H1 (cell line): Measurements from ENCODE around the gene B9D1. TPM values are rescaled to one million over a fixed set of nuclear protein-coding genes. Genes with fewer than 3 reads are reported as not detected.

Experiments
- CTCF ChIA-PET: fragments of 300-600 bp; sonication (Branson Sonifier 250); formaldehyde crosslinking; loops from one replicate; lab custom pipeline; 2021; ENCODE audit not compliant: partially characterized antibody; lab: Charles Lee
- POLR2A ChIA-PET: fragments of 300-600 bp; sonication (Branson Sonifier 250); formaldehyde crosslinking; loops from one replicate; lab custom pipeline; 2021; ENCODE audit warnings: inconsistent platforms; ENCODE audit not compliant: partially characterized antibody; lab: Charles Lee
- DNase-seq, 2 experiments: peaks; one replicate each; pipeline versions ENCODE4 v3.0.0 to v3.0.0-alpha.2; 2010 to 2022; ENCODE audit warnings: low spot score in 2 of 2, low read depth in 1 of 2, mixed read lengths in 1 of 2
- FAIRE-seq: peaks from 2 replicates; lab custom pipeline; 2011; peaks lifted over from hg19 to GRCh38; lab: Jason Lieb, UNC
- H2AFZ ChIP-seq: 2 replicates; pipeline ENCODE4 v1.8.1; 2012; ENCODE audit warnings: low read length, inconsistent platforms
- H2AK5ac ChIP-seq: 2 replicates; pipeline ENCODE4 v1.6.1; 2013; ENCODE audit warnings: low read depth, low read length
- H2BK120ac ChIP-seq: replicated peaks from 2 replicates; pipeline ENCODE3; 2013; ENCODE audit warnings: low read depth, low read length, inconsistent platforms
- H2BK12ac ChIP-seq: 2 replicates; pipeline ENCODE4 v1.6.1; 2013; ENCODE audit warnings: low read depth, low read length
- H2BK15ac ChIP-seq: 2 replicates; pipeline ENCODE4 v1.6.1; 2013; ENCODE audit warnings: low read length
- H2BK20ac ChIP-seq: 2 replicates; pipeline ENCODE4 v1.6.1; 2013; ENCODE audit warnings: low read length
- H2BK5ac ChIP-seq: 2 replicates; pipeline ENCODE4 v1.6.1; 2013; ENCODE audit warnings: low read depth, low read length
- H3K14ac ChIP-seq: 2 replicates; pipeline ENCODE4 v1.6.1; 2013; ENCODE audit warnings: inconsistent platforms; ENCODE audit not compliant: insufficient read length
- H3K18ac ChIP-seq: 2 replicates; pipeline ENCODE4 v1.6.1; 2013; ENCODE audit warnings: low read length; ENCODE audit errors: extremely low read depth
- H3K23ac ChIP-seq: 2 replicates; pipeline ENCODE4 v1.6.1; 2013; ENCODE audit warnings: inconsistent platforms; ENCODE audit not compliant: insufficient read length
- H3K23me2 ChIP-seq: 2 replicates; pipeline ENCODE4 v1.6.1; 2013; ENCODE audit warnings: low read depth, low read length
- H3K27ac ChIP-seq: 2 replicates; pipeline ENCODE4 v1.6.1; 2011; ENCODE audit warnings: low read depth, low read length, inconsistent platforms
- H3K27me3 ChIP-seq, 4 experiments: replicated peaks in 1 of 4; 1 replicate in 1 of 4; 2 replicates in 3 of 4; pipeline versions ENCODE4 v1.6.1 to v1.8.1; 2011 to 2013; ENCODE audit warnings: low read length in 3 of 4, mild to moderate bottlenecking in 3 of 4, inconsistent platforms in 2 of 4, mixed read lengths in 2 of 4, moderate library complexity in 1 of 4; ENCODE audit not compliant: control insufficient read depth in 3 of 4, insufficient read depth in 3 of 4; ENCODE audit errors: extremely low read depth in 1 of 4
- H3K36me3 ChIP-seq, 4 experiments: 2 replicates each; pipeline versions ENCODE4 v1.6.1 to v1.8.1; 2011 to 2013; ENCODE audit warnings: mild to moderate bottlenecking in 4 of 4, low read length in 3 of 4, moderate library complexity in 2 of 4, control low read depth in 1 of 4, inconsistent platforms in 1 of 4; ENCODE audit not compliant: insufficient read depth in 4 of 4, control insufficient read depth in 2 of 4
- H3K4ac ChIP-seq: replicated peaks from 2 replicates; pipeline ENCODE3; 2013; ENCODE audit warnings: low read length, low read depth, mixed read lengths, inconsistent platforms; ENCODE audit not compliant: insufficient read length
- H3K4me1 ChIP-seq, 4 experiments: replicated peaks in 1 of 4; 1 replicate in 1 of 4; 2 replicates in 3 of 4; pipeline versions ENCODE4 v1.6.1 to v1.8.1; 2011 to 2013; ENCODE audit warnings: low read length in 3 of 4, inconsistent platforms in 2 of 4, mixed read lengths in 1 of 4; ENCODE audit not compliant: insufficient read depth in 4 of 4, control insufficient read depth in 3 of 4
- H3K4me2 ChIP-seq, 2 experiments: 2 replicates each; pipeline versions ENCODE4 v1.6.1 to v1.8.1; 2011 to 2013; ENCODE audit warnings: low read depth in 2 of 2, low read length in 2 of 2, control low read depth in 1 of 2, inconsistent platforms in 1 of 2, mild to moderate bottlenecking in 1 of 2; ENCODE audit not compliant: insufficient read depth in 1 of 2
- H3K4me3 ChIP-seq, 4 experiments: fragments of 200-600, 300-600 bp in 1 of 4; sonication (generic), shearing (Covaris generic), sonication (Bioruptor Twin) in 1 of 4; 2 replicates each; pipeline versions ENCODE4 v1.5.1 to v1.8.1; 2011 to 2016; ENCODE audit warnings: low read length in 4 of 4, low read depth in 3 of 4, control low read depth in 2 of 4, inconsistent platforms in 2 of 4, mild to moderate bottlenecking in 2 of 4, mixed read lengths in 1 of 4, moderate library complexity in 1 of 4; ENCODE audit not compliant: insufficient read depth in 2 of 4; ENCODE audit errors: extremely low read depth in 1 of 4
- H3K56ac ChIP-seq: replicated peaks from 2 replicates; pipeline ENCODE3; 2013; ENCODE audit warnings: low read depth, mild to moderate bottlenecking, mixed read lengths, low read length, inconsistent platforms; ENCODE audit not compliant: insufficient read length
- H3K79me1 ChIP-seq: 2 replicates; pipeline ENCODE4 v1.6.1; 2013; ENCODE audit warnings: low read depth, low read length, control low read depth
- H3K79me2 ChIP-seq, 2 experiments: 2 replicates each; pipeline versions ENCODE4 v1.6.1 to v1.8.1; 2012 to 2013; ENCODE audit warnings: low read length in 2 of 2, mild to moderate bottlenecking in 2 of 2, inconsistent platforms in 1 of 2; ENCODE audit not compliant: insufficient read depth in 2 of 2, control insufficient read depth in 1 of 2
- H3K9ac ChIP-seq, 4 experiments: replicated peaks in 1 of 4; 1 replicate in 1 of 4; 2 replicates in 3 of 4; pipeline versions ENCODE4 v1.6.1 to v1.8.1; 2011 to 2013; ENCODE audit warnings: low read depth in 3 of 4, low read length in 3 of 4, control low read depth in 2 of 4, mild to moderate bottlenecking in 2 of 4, moderate library complexity in 2 of 4, inconsistent platforms in 1 of 4; ENCODE audit errors: extremely low read depth in 1 of 4
- H3K9me3 ChIP-seq, 2 experiments: 2 replicates each; pipeline versions ENCODE4 v1.6.1 to v1.8.1; 2012 to 2013; ENCODE audit warnings: mild to moderate bottlenecking in 2 of 2, moderate library complexity in 2 of 2, control low read depth in 1 of 2, inconsistent platforms in 1 of 2, low read depth in 1 of 2, low read length in 1 of 2, mixed read lengths in 1 of 2; ENCODE audit not compliant: insufficient read depth in 2 of 2
- H4K20me1 ChIP-seq, 2 experiments: replicated peaks in 1 of 2; 2 replicates each; pipeline versions ENCODE3 to v1.8.1; 2011 to 2013; ENCODE audit warnings: inconsistent platforms in 2 of 2, low read length in 2 of 2, mild to moderate bottlenecking in 1 of 2; ENCODE audit not compliant: insufficient read depth in 2 of 2, control insufficient read depth in 1 of 2
- H4K5ac ChIP-seq: 2 replicates; pipeline ENCODE4 v1.6.1; 2013; ENCODE audit warnings: low read length, low read depth, mixed read lengths, inconsistent platforms; ENCODE audit not compliant: insufficient read length
- H4K8ac ChIP-seq: 2 replicates; pipeline ENCODE4 v1.8.0; 2013; ENCODE audit warnings: mild to moderate bottlenecking, moderate library complexity, low read length, inconsistent platforms; ENCODE audit not compliant: insufficient read depth; ENCODE audit errors: extremely low read depth
- H4K91ac ChIP-seq: replicated peaks from 2 replicates; pipeline ENCODE3; 2013; ENCODE audit warnings: low read length, mixed read lengths, inconsistent platforms; ENCODE audit not compliant: insufficient read length
- CBX8 ChIP-seq: fragments of 300-800, 300-1000 bp; sonication (generic); IDR thresholded peaks from 2 replicates; pipeline ENCODE4 v1.7.1; 2016; ENCODE audit warnings: low read depth, low read length, borderline replicate concordance
- CHD1 ChIP-seq: IDR thresholded peaks from 2 replicates; pipeline ENCODE4 v1.6.1; 2012; ENCODE audit warnings: low read depth, low read length, improper control_type of control experiment
- CREB1 ChIP-seq: IDR thresholded peaks from 2 replicates; pipeline ENCODE4 v1.6.1; 2012; ENCODE audit warnings: inconsistent platforms
- GTF2F1 ChIP-seq: IDR thresholded peaks from 2 replicates; pipeline ENCODE4 v1.6.1; 2012; ENCODE audit warnings: low read depth, low read length, improper control_type of control experiment, borderline replicate concordance
- KDM1A ChIP-seq: fragments of 200-600, 300-600 bp; sonication (generic); IDR thresholded peaks from 2 replicates; pipeline ENCODE4 v1.7.1; 2016; ENCODE audit warnings: mild to moderate bottlenecking, low read length, borderline replicate concordance
- POLR2A ChIP-seq, 2 experiments: IDR thresholded peaks; 1 replicate in 1 of 2; 2 replicates in 1 of 2; pipeline ENCODE4 v1.6.1; 2011; ENCODE audit warnings: low read depth in 2 of 2, low read length in 2 of 2, mild to moderate bottlenecking in 2 of 2; ENCODE audit errors: control extremely low read depth in 1 of 2
- POLR2AphosphoS5 ChIP-seq: IDR thresholded peaks from 2 replicates; pipeline ENCODE4 v1.6.1; 2011; ENCODE audit warnings: low read depth, low read length
- POU5F1 ChIP-seq: IDR thresholded peaks from 2 replicates; pipeline ENCODE4 v1.6.1; 2011; ENCODE audit warnings: low read depth, mild to moderate bottlenecking, low read length, moderate library complexity
- RFX5 ChIP-seq: IDR thresholded peaks from 2 replicates; pipeline ENCODE4 v1.6.1; 2011; ENCODE audit warnings: low read depth, low read length, improper control_type of control experiment, borderline replicate concordance
- RXRA ChIP-seq: IDR thresholded peaks from 2 replicates; pipeline ENCODE4 v1.6.1; 2011; ENCODE audit warnings: low read depth, mild to moderate bottlenecking, low read length, moderate library complexity; ENCODE audit not compliant: insufficient read depth
- TAF7 ChIP-seq: optimal IDR thresholded peaks from 2 replicates; pipeline ENCODE3; 2011; ENCODE audit warnings: low read depth, mild to moderate bottlenecking, inconsistent platforms, low read length, moderate library complexity, borderline replicate concordance
- WGBS, 2 experiments: shearing (Covaris generic) in 1 of 2; methylation state at CpG; one replicate each; pipeline versions ENCODE4 v1.1.6 to v1.1.7; 2013 to 2015; ENCODE audit warnings: low lambda C conversion rate in 2 of 2, mixed read lengths in 2 of 2, inconsistent platforms in 1 of 2, low coverage in 1 of 2, missing lambda C conversion rate in 1 of 2; ENCODE audit not compliant: insufficient replicate concordance in 2 of 2, insufficient coverage in 1 of 2, insufficient read length in 1 of 2; ENCODE audit errors: extremely low coverage in 1 of 2, missing lambda C conversion rate in 1 of 2; 5-methylcytosine and 5-hydroxymethylcytosine counted together
- polyA plus RNA-seq, 7 experiments: library from polyadenylated mRNA; depleted of rRNA in 3 of 7; stranded (reverse) in 5 of 7; unstranded in 2 of 7; fragments of >200 nt in 5 of 7; fragments of 200-250 nt in 2 of 7; gene quantifications; 1 replicate in 5 of 7; 2 replicates in 1 of 7; 4 replicates in 1 of 7; pipeline versions ENCODE4 v1.2.1 to v1.2.3, GENCODE V29; 2011 to 2013; ENCODE audit warnings: missing spikeins in 2 of 7, mixed read lengths in 2 of 7
- total RNA-seq: library from RNA; stranded (reverse); fragmentation: NEBNext Ultra II Directional; extraction: Animal tissue kit (Norgen Biotek cat#: 25700); gene quantifications from 2 replicates; pipeline ENCODE4 v1.2.1, GENCODE V29; 2021
- TF ChIP-seq, protein P1 (sequence below): IDR thresholded peaks from 2 replicates; pipeline ENCODE4 v1.6.1; 2012; ENCODE audit warnings: inconsistent platforms
- TF ChIP-seq, protein P2 (sequence below): IDR thresholded peaks from 2 replicates; pipeline ENCODE4 v1.6.1; 2012; ENCODE audit warnings: low read length, inconsistent platforms

The B9D1 gene
- total and polyA plus RNA-seq, 2 of the 8 experiments (the other 6 are each of a cell fraction or from before 2014, with no cell fraction given) = 24.6 to 65.7 TPM

DNA sequence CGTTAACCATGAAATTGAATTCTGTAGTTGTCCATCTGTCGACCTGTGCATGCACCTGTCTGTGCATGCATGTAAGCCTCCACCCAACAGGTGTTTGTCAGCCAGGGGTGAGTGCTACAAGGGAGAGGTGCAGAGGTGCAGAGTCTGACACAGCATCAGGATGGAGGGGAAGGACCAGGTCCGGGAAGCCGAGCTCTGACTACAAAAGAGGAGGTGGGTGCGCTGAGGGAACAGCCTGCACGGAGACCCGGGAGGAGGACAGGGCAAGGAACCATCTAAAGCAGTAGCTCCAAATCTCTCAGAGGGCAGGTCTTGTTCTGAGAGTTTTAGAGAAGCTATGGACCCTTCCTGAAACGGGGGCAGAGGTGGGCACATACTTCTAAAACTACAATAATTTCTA is 54.1 kb downstream of the B9D1 start:
- POLR2A ChIA-PET = interaction anchor here (0.7 to 1.5 kb wide), 3 partner anchors 9 to 30 kb away, joined by 3 to 4 read pairs (median 4); no protein-coding TSS in a partner anchor
- DNase-seq = no peak
- Histone ChIP-seq H2AK5ac (no peak overlapping the region), H4K91ac (no peak overlapping the region), H3K36me3 (peaks cover 4 to 17% (median 12%) of the 10 kb centered on the region in 4 experiments; a peak in 7 of 8 replicates), H3K4me2 (no peak overlapping the region), H4K8ac (no peak overlapping the region), H2AFZ (no peak overlapping the region), H3K18ac (no peak overlapping the region), H3K27ac (no peak overlapping the region), H3K23me2 (no peaks in the 10 kb centered on the region), H3K4me3 (no peak overlapping the region), H3K23ac (no peak overlapping the region), H3K56ac (no peak overlapping the region), H2BK12ac (no peak overlapping the region), H3K9me3 (no peaks in the 10 kb centered on the region), H2BK5ac (no peak overlapping the region; the same call in 1 of the 2 replicates), H3K14ac (no peak overlapping the region), H3K27me3 (no peaks in the 10 kb centered on the region), H2BK20ac (no peak overlapping the region), H4K5ac (no peak overlapping the region), H4K20me1 (peaks cover 4 to 19% of the 10 kb centered on the region in 2 experiments), H3K79me1 (peaks cover 13% of the 10 kb centered on the region; the same call in 1 of the 2 replicates), H3K4ac (no peak overlapping the region), H2BK120ac (no peak overlapping the region), H3K4me1 (peaks cover 0 to 4% (median 0%) of the 10 kb centered on the region in 4 experiments; a peak in 2 of 7 replicates), H3K9ac (no peak overlapping the region), H2BK15ac (no peak overlapping the region), H3K79me2 (no peaks in the 10 kb centered on the region)
- 89% methylated on average over 8 of the region's 8 CpGs; no CpG with 5 or more reads in 1 of the 2 experiments for WGBS, 2 experiments
- FAIRE-seq = no peak
- CTCF ChIA-PET = interaction anchor here (0.8 to 2.6 kb wide), 8 partner anchors 9 to 55 kb away, joined by 3 to 16 read pairs (median 4); partner anchors contain the start of gene B9D1
- TF ChIP-seq TAF7 = no peak
- TF ChIP-seq CHD1 = no peak
- TF ChIP-seq, protein P1, sequence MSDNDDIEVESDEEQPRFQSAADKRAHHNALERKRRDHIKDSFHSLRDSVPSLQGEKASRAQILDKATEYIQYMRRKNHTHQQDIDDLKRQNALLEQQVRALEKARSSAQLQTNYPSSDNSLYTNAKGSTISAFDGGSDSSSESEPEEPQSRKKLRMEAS = no peak
- no peak for TF ChIP-seq RXRA
- TF ChIP-seq CREB1 = no peak
- TF ChIP-seq KDM1A = no peak
- no peak for TF ChIP-seq GTF2F1
- TF ChIP-seq POU5F1 = no peak
- no peak for TF ChIP-seq POLR2A (IDR thresholded peaks at IDR 0.05; ENCODE audit: control extremely low read depth in 1 of 2, low read depth in 2 of 2, low read length in 2 of 2)
- no peak for TF ChIP-seq POLR2AphosphoS5
- no peak for TF ChIP-seq RFX5
- TF ChIP-seq, protein P2, sequence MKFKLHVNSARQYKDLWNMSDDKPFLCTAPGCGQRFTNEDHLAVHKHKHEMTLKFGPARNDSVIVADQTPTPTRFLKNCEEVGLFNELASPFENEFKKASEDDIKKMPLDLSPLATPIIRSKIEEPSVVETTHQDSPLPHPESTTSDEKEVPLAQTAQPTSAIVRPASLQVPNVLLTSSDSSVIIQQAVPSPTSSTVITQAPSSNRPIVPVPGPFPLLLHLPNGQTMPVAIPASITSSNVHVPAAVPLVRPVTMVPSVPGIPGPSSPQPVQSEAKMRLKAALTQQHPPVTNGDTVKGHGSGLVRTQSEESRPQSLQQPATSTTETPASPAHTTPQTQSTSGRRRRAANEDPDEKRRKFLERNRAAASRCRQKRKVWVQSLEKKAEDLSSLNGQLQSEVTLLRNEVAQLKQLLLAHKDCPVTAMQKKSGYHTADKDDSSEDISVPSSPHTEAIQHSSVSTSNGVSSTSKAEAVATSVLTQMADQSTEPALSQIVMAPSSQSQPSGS = no peak
- no peak for TF ChIP-seq CBX8
